22Rv1 (cell line): ENCODE results near the gene FOXR1.
A peak's percentile ranks its signal among the peaks of the same experiment; 100 is the strongest.

Source experiments
- H3K27ac ChIP-seq: fragments of 450-650 bp; 2 replicates; pipeline ENCODE4 v1.5.1; 2017
- CTCF ChIP-seq: fragments of 450-650 bp; IDR thresholded peaks from 2 replicates; pipeline ENCODE4 v1.5.1; 2017; ENCODE audit warnings: mild to moderate bottlenecking
- ZFX ChIP-seq: fragments of 450-650 bp; IDR thresholded peaks from 2 replicates; pipeline ENCODE4 v1.6.1; 2017; ENCODE audit warnings: antibody characterized with exemption, borderline replicate concordance

The FOXR1 gene

GRCh38 chr11:119016216-119017009 is 44.9 kb downstream of the FOXR1 start:
- TF ChIP-seq ZFX (no peak), CTCF (no peak)
- peak overlapping the region; percentile 96 for H3K27ac ChIP-seq

GRCh38 chr11:119017377-119017776 is 45.8 kb downstream of the FOXR1 start:
- H3K27ac ChIP-seq = peak overlapping the region; percentile 96

- peak within 1 kb of the TSS; percentile 96 for H3K27ac ChIP-seq
- no peak for TF ChIP-seq ZFX
- no peak for TF ChIP-seq CTCF
Observed at GRCh38 chr11:119018074-119018938, 46.7 kb downstream of the FOXR1 start, which contains the start of the genes RPS25 and TRAPPC4. TSS of gene RPS25 (minus strand) at chr11:119018343. CDS start at chr11:119018284, 59 bp downstream. TSS of gene TRAPPC4 (plus strand) at chr11:119018766. CDS start at chr11:119018796, 30 bp downstream.

GRCh38 chr11:119019996-119020395 is 48.4 kb downstream of the FOXR1 start:
- TF ChIP-seq ZFX = no peak
- TF ChIP-seq CTCF = no peak

GRCh38 chr11:119021631-119022030 is 50.1 kb downstream of the FOXR1 start:
- TF ChIP-seq ZFX (no peak), CTCF (no peak)
- H3K27ac ChIP-seq = peak overlapping the region; percentile 64

More at GRCh38 chr11:119019996-119020395, 48.4 kb downstream of the FOXR1 start:
- H3K27ac ChIP-seq = no peak overlapping the region

- no peak overlapping the region for H3K27ac ChIP-seq
- no peak for TF ChIP-seq CTCF
- no peak for TF ChIP-seq ZFX
Observed at GRCh38 chr11:119023741-119024140, 52.2 kb downstream of the FOXR1 start.

GRCh38 chr11:119024430-119025098 is 53.0 kb downstream of the FOXR1 start:
- no peak overlapping the region for H3K27ac ChIP-seq
- TF ChIP-seq CTCF (no peak), ZFX (no peak)
